ENCODE data around the gene AQR.
"Not testable (repeated sequence)": the region's sequence is repeated elsewhere in the genome, so short reads cannot be mapped to it uniquely, and the experiment has no call there.

The AQR gene

GRCh38 chr15:34813446-34814190, 155.9 kb downstream of the AQR start:
- no peak for DNase-seq (ENCODE audit: low read depth in 2 of 2)

- not testable (repeated sequence) for DNase-seq (ENCODE audit: low read depth in 2 of 2)
Observed at GRCh38 chr15:34812868-34813365, 156.6 kb downstream of the AQR start.

- no peak for DNase-seq (ENCODE audit: low read depth in 2 of 2)
Observed at GRCh38 chr15:34812369-34812768, 157.2 kb downstream of the AQR start.

DNA sequence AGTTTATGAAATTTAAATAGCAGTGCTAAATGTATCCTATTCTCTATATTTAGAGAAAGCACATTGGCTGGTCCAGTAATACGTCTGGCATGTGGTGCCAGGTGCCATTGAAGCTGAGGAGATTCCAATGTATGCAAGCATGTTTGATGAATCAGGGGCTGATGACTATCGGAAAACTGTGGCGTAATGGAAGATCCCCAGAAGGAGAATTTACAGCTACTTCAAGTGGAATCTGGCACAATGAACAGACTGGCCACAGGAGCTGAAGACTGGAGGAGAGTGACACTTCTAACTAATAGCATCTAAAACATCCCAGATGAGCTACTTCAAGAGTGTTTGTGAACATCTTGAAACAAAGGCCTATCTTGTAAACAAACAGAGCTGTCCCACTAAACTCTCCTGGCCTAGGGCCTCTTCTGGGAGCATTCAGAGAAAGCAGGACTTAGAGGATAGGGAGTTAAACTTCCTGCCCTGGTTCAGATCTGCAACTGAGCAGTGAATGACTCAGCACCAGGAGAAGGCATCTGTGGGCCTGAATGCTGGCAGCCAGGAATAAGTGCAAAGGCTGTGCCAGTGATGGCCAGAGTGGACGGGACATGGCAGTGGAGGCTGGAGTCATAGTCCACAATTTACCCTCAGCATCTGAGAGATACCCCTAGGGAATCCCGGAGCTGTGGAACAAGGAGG, 159.0 kb downstream of the AQR start:
- no peak for DNase-seq (ENCODE audit: low read depth in 2 of 2)

DNA sequence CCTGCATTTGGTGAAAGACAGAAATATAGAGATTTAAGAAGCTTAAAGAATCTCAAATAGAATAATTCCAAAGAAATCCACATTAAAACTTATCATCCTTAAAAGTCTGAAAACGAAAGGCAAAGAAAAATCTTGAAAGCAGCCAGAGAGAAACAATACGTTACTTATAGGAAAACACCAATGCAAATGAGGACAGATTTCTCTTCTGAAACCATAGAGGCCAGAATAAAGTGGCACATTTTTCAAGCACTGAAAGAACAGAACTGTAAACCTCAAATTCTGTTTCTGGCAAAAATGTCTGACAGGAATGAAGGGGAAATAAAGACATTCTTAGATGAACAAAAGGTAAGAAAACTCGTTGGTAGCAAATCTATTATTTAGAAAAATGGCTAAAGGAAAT, 160.4 kb downstream of the AQR start:
- DNase-seq (ENCODE audit: low read depth in 2 of 2), result no peak

DNA sequence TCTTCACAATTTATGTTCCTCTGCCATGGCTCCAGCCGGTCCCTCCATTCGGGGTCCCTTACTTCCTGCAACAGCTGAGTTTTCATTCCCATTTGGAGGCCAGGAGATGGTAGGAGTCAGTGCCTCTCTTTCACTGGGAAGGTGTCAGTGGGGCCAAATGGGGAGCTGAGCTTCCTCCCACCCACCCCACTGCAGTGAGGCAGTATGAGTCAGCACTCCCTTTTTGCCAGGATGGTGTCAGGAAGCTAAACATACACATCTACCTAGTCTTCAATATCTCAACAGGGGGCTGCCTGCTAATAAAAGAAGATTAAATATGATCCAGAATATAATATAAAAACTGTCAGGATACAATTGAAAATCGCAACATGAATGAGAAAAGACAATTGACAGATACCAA, 161.5 kb downstream of the AQR start:
- DNase-seq (ENCODE audit: low read depth in 2 of 2), result no peak

- not testable (repeated sequence) for DNase-seq (ENCODE audit: low read depth in 2 of 2)
Observed at GRCh38 chr15:34807241-34807640, 162.3 kb downstream of the AQR start.

- no peak for DNase-seq (ENCODE audit: low read depth in 2 of 2)
Observed at GRCh38 chr15:34804776-34805175, 164.8 kb downstream of the AQR start.

GRCh38 chr15:34804113-34804512, 165.4 kb downstream of the AQR start:
- no peak for DNase-seq (ENCODE audit: low read depth in 2 of 2)

DNA sequence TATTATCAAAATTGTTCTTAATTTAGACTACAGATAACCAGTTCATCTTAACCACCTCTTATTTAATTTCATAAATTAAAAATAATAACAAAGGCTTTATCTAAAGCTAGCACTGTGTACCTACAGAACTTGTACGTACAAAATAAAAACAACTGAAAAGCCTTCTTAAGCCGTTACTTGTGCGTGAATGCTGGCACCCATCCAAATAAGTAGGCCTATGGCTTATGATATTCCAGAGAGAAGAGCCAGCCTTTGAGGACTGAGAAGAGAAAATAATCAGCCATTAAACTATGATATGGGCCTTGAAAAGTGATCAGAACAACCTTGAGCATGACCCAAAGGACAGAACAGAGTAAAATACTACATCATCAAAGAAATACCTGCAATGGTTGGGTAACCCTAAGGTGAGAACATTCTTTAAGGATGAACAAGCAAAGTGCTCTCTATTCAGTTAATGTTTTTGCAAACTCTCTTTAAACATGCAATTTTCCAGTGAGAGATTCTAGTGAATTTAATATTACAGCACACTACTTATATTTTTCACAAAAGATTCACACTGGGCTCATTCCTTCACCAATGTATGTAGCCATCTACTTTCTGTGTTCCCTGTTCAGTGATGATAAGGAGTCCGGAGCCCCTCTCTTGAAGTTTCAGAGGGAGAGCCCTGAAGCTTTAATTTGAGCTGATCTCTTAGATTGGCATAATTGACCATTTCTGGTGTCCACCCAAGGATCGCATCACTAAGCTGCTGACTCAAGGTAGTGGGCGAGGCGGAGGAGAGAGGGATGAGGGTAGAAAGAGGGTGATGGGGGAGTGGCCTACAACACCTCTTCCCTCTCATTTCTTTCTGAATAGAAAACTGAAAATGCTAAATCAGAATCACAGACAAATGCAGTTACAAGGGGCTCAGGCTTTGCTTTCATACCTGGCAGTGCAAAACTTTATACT, 166.5 kb downstream of the AQR start:
- no peak for DNase-seq (ENCODE audit: low read depth in 2 of 2)

GRCh38 chr15:34802371-34802770, 167.2 kb downstream of the AQR start:
- no peak for DNase-seq (ENCODE audit: low read depth in 2 of 2)
